GM18907 (cell line): ENCODE measurements around the gene GFRA3.
A peak's percentile ranks its signal among the peaks of the same experiment; 100 is the strongest.
"Not testable (repeated sequence)": the region's sequence is repeated elsewhere in the genome, so short reads cannot be mapped to it uniquely, and the experiment has no call there.

ENCODE experiments used
- ATAC-seq: cut with Tn5 transposase; IDR thresholded peaks from one replicate; pipeline ENCODE4 v1.9.1; 2021; ENCODE audit warnings: mild to moderate bottlenecking, moderate library complexity; ENCODE audit not compliant: unreplicated experiment

GFRA3 gene

DNA sequence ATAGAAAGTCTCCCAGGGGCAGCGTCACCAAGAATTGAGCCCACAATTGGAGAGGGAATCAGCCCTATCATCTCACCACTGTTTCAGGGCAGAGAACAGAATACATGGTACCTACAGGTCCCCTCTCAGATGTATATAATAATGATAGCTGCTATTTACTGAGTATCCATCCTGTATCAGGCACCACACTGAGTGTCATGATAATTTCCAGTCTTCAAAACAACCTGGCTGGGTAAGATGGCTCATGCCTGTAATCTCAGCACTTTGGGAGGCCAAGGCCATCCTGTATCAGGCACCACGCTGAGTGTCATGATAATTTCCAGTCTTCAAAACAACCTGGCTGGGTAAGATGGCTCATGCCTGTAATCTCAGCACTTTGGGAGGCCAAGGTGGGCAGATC lies 26.6 kb downstream of the GFRA3 start:
- not testable (repeated sequence) for ATAC-seq

DNA sequence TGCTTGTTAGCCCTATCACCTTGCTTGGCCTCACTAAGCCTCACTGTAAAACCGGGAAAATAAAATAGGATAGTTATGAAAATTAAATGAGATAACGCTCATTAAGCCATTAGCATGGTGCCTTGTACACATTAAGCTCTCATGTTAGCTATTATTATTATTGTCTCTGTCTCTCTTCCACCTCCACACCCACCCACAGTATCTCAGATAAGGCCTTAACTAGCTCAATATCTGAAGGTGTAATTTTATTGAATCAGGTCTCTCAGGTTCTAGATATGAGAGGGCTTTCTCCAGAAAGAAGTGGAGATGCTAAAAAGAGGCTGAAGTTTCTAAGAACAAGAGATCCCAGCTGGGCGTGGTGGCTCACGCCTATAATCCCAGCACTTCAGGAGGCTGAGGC lies 27.6 kb downstream of the GFRA3 start:
- ATAC-seq, result no peak

DNA sequence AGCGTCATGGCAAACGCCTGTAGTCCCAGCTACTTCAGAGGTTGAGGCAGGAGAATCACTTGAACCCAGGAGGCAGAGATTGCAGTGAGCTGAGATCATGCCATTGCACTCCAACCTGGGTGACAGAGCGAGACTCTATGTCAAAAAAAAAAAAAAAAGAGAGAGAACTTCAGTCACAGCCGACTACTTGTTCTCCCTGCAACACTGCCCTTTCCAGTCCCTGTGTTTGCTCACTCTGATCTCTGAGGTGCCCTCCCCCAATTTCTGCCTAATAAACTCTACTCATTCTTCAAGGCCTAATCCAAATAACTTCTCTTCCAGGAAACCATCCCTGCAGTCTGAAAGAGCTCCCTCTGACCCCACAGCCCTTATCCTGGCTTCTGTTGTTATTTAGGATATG lies 28.1 kb downstream of the GFRA3 start:
- ATAC-seq, result no peak

DNA sequence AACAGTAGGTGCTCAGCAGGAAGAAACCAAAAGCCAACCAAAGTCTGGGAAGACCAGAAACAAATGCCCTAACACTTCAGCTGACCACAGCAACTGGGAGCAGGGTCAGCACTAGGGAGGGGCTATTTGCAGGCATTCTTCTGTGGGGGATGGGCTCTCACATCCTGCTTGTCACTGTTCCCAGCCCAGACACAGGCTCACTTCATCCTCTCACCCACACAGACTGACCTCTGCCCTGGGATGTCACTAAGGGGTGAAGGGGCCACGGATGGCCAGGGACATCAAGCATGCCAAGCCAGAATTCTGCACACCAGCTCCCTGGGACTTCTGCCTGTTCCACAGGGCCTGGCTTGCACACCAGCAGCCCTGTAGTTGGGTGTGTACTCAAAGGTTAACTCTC lies 28.7 kb downstream of the GFRA3 start:
- ATAC-seq, result no peak

DNA sequence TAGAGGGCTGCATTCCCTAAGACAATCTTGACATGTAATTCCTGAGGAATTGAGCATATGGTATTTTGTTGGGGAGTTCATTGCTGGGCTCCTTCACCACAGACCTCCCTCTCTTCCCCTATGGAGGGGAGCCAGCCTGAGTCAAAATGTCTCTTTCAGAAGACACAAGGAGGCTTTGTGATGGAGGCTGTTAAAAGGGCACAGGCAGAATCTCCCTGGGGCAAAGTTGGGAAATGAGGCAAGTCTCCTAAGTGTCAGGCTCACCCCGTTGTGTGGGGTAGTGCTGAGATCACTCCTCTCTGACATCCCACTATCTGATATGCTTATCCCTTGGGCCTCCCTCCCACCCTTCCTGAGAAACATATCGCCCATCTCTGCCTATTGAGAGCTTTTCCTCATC lies 30.6 kb downstream of the GFRA3 start:
- ATAC-seq, result no peak

DNA sequence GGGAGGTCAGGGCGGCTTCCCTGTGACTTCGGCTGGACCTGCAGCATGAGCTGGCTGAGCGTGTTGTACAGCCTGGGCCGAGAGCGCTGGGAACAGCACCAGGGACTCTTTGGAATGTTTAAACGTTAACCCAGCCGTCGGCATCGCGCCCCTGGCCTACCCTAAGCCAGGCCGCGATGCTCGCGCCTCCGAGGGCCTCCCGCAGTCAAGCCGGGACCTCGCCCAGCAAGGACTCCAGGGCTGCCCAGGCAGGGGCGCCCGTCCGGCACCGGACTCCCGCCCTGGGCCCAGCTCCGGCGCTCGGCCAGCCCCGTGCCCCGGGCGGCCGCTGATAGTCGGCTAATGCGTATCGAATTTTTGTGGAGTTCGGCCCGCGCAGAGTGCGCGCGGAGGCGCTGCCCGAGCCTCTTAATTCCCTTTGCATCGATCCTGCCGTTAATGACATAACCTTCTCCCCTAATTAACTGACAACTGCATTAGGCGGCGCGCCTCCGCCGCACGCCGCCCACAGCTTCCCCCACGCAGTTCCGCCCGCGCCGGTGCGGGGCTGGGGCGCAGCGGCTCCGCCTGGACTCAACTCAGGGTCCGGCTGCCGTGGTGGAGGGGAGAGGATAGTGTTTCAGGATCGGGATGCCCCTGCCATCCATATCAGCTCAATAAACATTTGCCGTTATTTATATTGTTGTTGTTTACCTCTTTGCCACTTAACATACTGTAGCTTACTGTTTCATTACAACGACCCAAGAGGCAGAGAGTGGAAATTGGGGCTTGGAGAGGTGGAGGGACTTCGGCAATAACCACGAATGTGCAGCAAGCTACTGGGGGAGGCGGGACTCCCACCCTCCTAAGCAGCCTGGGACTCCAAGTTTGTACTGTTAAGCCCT lies 32.5 kb downstream of the GFRA3 start:
- ATAC-seq, result no peak

DNA sequence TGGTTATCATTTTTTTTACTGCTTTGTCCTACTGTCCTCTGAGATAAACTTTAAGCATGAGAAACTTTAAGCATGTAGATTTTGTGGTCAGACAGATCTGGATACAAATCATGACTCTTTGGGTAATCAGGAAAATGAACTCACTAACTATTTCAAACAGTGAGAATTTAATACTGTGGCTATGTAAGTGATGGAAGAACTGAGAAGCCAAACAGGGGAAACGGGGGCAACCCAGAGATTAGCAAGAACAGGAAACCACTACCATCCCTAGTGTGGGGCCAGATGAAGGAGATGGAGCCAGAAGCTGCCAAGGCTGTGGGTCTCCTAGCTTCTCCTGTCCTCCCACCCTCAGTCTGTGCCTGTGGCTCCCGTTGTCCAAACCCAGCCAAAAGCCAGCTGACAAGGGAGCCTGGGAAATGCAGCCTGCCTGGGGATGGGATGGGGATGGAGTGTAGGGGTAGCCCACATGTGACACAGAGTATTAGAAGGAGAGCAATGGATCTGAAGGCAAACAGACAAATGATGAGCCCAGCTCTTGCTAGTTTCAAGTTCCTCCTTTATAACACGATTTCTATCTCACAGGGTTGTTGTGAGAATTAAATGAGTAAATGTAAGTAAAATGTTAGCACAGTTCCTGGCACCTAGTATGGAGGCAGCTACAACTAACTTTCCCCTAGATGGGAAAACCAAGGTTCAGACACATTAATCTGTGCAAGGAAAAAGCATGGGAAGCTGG lies 33.6 kb downstream of the GFRA3 start:
- ATAC-seq, result no peak

DNA sequence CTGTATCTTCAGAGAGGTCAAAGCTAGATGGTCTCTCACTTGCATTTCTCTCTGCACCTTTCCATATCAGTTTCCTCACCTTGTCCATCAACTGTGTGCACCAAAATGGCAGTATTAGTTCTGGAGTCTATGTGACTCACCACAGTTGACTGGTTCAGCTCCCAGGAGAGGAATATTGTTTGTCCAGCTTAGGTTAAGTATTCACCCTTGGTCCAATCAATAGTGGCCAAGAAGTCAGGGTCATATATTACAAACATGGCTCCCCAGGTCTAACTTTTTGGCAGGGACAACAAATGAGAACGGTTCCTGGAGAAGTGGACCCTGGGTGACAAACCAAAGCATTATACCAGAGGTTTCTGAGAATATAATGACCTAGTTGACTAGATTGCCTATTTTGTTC lies 36.4 kb downstream of the GFRA3 start:
- no peak for ATAC-seq

DNA sequence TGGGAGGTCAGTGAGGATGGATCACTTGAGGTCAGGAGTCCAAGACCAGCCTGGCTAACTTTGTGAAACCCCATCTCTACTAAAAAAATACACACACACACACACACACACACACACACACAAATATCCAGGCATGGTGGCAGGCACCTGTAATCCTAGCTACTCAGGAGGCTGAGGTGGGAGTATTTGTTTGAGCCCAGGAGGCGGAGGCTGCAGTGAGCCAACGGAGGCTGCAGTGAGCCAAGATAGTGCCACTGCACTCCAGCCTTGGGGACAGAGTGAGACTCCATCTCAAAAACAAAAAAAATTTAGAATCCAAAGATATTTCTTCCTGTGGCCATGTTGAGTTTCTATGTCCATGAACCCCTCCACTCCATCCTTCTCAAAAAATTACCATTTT lies 39.8 kb downstream of the GFRA3 start:
- no peak for ATAC-seq

DNA sequence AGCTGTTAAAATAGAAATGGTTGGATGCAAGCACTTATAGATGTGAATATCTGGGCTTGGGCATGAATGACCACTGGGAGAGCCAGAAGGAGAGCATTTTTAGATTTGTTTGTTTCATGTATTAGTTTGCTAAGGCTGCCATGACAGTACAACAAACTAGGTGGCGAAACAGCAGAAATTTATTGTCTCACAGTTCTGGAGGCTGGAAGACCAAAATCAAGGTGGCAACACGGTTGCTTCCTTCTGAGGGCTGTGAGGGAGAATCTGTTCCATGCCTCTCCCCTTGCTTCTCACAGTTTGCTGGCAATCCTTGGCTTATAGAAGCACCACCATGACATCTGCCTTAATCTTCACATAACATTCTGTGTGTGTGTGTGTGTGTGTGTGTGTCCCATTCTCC lies 41.1 kb downstream of the GFRA3 start:
- no peak for ATAC-seq

DNA sequence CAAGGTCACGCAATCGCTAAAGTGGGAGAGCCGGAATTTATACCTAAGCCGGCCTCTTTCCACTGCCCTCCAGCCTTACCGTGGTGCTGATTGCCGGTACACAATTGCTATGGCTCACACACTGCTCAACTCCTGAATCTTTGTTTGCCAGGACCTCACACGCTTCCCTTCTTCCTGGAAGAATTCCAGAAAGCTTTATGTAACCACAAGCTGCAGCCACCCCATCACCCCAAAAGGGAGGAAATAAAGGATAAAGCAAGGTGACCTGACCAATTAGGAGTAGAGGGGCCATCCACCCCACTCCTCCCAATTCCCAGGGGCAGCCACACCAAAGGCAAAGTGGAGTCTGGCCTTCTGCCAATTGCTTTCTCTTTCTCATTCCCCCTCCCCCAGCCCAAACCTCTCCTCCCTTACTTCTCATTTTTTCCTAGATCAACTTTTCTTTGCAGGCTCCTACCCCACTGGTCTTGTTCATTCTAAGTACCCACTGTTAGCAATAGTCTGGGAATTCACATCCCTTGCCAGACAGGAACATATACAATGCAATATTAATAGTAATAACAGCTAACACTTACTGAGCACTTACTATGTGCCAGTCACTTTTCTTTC lies 43.3 kb downstream of the GFRA3 start:
- no peak for ATAC-seq

DNA sequence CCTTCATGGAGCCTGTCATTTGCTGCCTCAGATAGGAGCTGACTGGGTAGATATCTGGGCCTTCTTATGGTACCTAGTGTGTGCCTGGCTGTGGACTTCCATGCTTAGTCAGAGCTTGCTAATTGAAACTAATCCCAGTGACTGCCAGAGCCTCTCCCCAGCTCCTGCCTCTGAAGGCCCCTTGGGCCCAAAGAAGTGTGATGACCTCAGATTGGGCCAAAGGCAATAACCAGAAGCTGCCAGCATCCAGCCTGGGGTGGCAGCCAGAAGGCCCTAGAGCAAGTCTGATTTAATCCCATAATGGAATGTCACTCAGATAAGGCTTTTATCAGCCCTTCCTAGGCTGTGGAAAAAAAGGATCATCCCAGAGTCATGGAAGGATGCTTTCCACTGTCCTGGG lies 44.2 kb downstream of the GFRA3 start:
- no peak for ATAC-seq

DNA sequence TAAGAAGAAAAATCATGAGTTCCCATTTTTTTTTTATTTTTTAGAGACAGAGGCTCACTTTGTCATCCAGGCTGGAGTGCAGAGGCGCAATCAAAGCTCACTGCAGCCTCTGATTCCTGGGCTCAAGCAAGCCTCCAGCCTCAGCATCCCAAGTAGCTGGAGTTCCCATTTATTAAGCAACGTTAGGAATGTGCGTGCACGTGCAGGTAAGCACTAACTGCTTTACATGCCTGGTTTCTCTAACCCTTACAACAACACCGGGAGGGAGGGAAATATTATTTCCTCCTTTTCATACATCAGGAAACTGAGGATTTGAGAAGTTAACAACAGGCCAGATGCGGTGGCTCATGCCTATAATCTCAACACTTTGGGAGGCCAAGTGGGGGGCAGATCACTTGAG lies 45.0 kb downstream of the GFRA3 start:
- ATAC-seq, result no peak

DNA sequence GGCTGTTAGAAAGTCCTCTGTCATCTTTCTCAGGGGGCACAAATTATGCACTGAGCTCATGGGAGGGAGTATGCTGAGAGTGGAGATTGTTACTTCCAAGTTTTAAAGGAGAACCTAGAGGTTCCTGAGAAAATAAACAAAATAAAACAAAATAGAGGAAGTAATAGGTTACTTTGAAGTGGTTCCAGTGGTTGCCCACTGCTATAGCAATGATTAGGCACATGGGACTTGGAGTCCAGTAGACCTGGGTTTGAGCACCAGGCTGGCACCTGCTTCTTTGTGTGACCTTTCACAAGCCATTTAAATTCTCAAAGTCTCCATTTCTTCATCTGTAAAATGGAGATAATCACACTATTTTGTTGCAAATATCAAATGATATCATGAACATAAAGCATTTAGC lies 47.5 kb downstream of the GFRA3 start:
- no peak for ATAC-seq

DNA sequence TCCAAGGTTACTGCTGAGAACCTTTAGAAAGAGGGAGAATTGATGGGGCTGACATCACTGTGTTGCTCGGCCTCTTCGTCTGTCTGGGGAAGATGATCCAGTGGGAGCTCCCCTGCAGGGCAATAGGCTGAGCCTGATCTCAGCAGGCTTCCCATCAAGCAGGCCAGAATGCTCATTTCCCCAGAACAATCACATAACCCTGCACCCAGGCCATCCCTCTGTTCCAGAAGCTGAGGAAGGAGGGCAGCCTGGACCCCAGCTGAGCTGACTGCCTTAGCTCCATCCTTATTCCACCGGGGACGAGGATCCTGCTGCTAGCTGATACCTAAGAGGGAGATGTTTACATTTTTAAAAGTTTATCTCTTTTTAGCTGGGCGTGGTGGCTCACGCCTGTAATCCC lies 49.7 kb downstream of the GFRA3 start:
- no peak for ATAC-seq

DNA sequence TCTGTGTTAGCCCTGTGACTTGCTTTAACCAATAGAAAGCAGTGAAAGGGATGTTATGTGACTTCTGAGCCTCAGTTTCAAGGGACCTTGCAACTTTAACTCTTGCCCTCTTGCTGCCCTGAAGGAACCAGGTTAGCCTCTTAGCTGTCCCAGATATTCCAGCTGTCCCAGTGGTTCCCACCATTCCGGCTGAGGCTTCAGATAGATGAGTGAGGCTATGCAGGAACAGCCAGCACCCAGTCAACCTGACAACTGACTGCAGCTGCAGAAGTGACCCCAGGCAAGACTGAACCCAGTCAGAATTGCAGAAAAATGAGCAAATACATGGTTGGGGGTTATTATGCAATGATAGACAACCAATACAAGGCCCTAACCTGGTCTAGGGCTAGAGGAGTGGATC lies 50.9 kb downstream of the GFRA3 start:
- ATAC-seq, result no peak

DNA sequence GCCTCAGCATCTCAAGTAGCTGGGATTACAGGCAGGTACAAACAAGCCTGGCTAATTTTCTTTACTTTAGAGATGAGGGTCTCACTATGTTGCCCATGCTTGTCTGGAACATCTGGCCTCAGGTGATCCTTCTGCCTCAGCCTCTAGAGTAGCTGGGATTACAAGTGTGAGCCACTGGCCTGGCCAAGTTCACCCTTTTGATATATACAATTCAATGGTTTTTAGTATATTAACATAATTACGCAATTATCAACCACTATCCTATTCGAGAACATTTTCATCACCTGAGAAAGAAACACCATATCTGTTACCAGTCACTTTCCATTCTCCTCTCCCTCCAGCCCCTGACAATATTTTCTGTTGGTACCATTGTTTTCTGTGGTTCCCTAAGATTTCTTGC lies 57.6 kb downstream of the GFRA3 start:
- ATAC-seq, result no peak

DNA sequence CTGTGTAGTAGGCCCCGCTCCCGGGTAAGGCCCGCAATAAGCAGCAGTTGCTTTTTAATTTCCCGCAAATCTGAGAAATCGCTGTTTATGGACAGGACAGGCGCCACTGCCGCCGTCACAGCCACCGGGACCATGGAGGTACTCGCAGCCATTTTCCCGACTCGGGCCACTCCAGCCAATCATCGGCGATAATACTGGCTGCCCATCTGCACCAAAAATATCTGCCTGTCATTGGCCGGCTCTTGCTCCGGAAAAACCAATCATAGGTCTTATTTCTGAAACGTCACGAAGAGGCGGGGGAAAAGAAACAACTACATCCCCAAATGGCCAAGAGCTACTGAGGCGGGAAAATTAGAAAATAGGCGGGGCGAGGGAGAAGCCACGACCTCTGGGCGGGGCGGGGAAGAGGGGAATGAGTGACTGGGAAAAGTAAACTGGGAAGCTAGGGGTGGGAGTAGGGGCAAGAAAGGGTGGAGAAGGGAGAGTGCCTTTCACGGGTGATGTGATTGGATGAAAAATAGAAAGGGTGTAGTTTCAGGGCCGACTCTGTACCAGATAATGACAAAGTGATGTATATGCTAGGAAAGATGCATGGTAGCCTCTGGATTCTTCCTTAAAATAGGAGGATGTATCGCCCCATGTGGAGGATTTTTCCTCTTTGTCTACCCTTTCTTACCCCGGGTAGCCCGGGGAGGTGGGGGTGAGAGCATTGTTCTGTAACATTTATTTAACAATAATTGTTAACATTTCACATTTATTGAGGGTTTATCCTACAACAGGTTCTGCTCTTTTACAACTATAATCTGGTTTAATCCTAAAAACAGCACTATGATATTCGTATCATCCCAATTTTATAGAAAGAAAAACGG lies 61.0 kb downstream of the GFRA3 start, which contains the start of gene CDC23:
CDC23 (minus strand) TSS at position 163 of the 869 bp plus-strand sequence; CDS start at position 152, 11 bp downstream.
- ATAC-seq, result peak; percentile 97

DNA sequence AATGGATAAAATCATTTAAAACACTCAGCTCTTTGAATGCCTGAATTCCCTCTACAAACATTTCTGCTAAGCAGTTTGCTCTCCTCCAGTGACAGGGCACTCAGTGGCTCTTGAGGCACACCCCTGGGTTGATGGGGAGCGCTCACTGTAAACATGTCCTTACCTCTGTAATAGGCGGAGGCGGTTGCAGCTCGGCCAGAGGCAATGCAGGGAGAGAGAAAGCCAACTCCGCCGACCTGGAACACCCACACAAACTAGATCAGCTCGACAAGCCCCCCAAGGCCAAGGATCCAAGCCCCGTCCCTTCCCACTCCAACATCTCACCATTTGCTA lies 61.6 kb downstream of the GFRA3 start:
- ATAC-seq, result peak; percentile 13

DNA sequence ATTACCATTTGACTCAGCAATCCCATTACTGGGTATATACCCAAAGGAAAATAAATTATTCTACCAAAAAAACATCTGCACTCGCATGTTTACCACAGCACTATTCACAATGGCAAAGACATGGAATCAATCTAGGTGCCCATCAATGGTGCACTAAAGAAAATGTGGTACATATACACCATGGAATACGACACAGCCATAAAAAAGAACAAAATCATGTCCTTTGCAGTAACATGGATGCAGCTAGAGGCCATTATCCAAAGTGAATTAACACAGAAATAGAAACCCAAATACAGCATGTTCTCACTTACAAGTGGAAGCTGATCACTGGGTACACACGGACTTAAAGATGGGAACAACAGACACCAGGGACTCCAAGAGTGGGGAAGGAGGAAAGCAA lies 63.4 kb downstream of the GFRA3 start:
- no peak for ATAC-seq
